ENCODE data around the gene KMT2B. TPM values are rescaled to one million over a fixed set of nuclear protein-coding genes. Genes with fewer than 3 reads are reported as not detected.

Gene KMT2B
- total RNA-seq, 1 donor from 2014 or later: 70.2 TPM

- Mint-ChIP-seq H3K36me3 (ENCODE audit: insufficient read depth) (peaks cover 3% of the 10 kb centered on the region), H3K27ac (no peak within 1 kb of the TSS)
- DNase-seq (ENCODE audit: low spot score, unreplicated experiment): peak; percentile 99
Measured at GRCh38 chr19:35775298-35776101, 57.7 kb downstream of the KMT2B start, which contains the start of gene ARHGAP33. Gene ARHGAP33 (plus strand): TSS chr19:35775564. CDS start chr19:35775659, 95 bp downstream.

GRCh38 chr19:35776102-35776788 lies 58.4 kb downstream of the KMT2B start:
- Mint-ChIP-seq H3K4me3 (ENCODE audit: low read depth) (peak overlapping the region; percentile 72), H3K27ac (no peak overlapping the region), H3K9me3 (ENCODE audit: low read depth) (no peaks in the 10 kb centered on the region), H3K36me3 (ENCODE audit: insufficient read depth) (peaks cover 3% of the 10 kb centered on the region), H3K27me3 (peaks cover 30% of the 10 kb centered on the region), H3K4me1 (ENCODE audit: low read depth) (peaks cover 7% of the 10 kb centered on the region)
- DNase-seq (ENCODE audit: low spot score, unreplicated experiment): no peak
- no peak for TF ChIP-seq CTCF (IDR thresholded peaks at IDR 0.05; ENCODE audit: unreplicated experiment)

More at GRCh38 chr19:35775298-35776101, 57.7 kb downstream of the KMT2B start, which contains the start of gene ARHGAP33:
- no peak for TF ChIP-seq CTCF (IDR thresholded peaks at IDR 0.05; ENCODE audit: unreplicated experiment)
- H3K9me3 Mint-ChIP-seq (ENCODE audit: low read depth): no peaks in the 10 kb centered on the region
- H3K4me3 Mint-ChIP-seq (ENCODE audit: low read depth): peak within 1 kb of the TSS; percentile 72
- H3K4me1 Mint-ChIP-seq (ENCODE audit: low read depth): peaks cover 7% of the 10 kb centered on the region
- peaks cover 30% of the 10 kb centered on the region for H3K27me3 Mint-ChIP-seq

- H3K4me3 Mint-ChIP-seq (ENCODE audit: low read depth): peak overlapping the region; percentile 72
- H3K36me3 Mint-ChIP-seq (ENCODE audit: insufficient read depth): peaks cover 6% of the 10 kb centered on the region
- H3K9me3 Mint-ChIP-seq (ENCODE audit: low read depth): no peaks in the 10 kb centered on the region
- no peak for DNase-seq (ENCODE audit: low spot score, unreplicated experiment)
- H3K27me3 Mint-ChIP-seq: peaks cover 32% of the 10 kb centered on the region
- H3K4me1 Mint-ChIP-seq (ENCODE audit: low read depth): peaks cover 7% of the 10 kb centered on the region
- TF ChIP-seq CTCF (IDR thresholded peaks at IDR 0.05; ENCODE audit: unreplicated experiment): no peak
- no peak overlapping the region for H3K27ac Mint-ChIP-seq
Measured at GRCh38 chr19:35777086-35777841, 59.5 kb downstream of the KMT2B start.

GRCh38 chr19:35777961-35778360 lies 60.2 kb downstream of the KMT2B start:
- H3K36me3 Mint-ChIP-seq (ENCODE audit: insufficient read depth): peaks cover 11% of the 10 kb centered on the region
- peaks cover 7% of the 10 kb centered on the region for H3K4me1 Mint-ChIP-seq (ENCODE audit: low read depth)
- no peaks in the 10 kb centered on the region for H3K9me3 Mint-ChIP-seq (ENCODE audit: low read depth)
- H3K27ac Mint-ChIP-seq: no peak overlapping the region
- TF ChIP-seq CTCF (IDR thresholded peaks at IDR 0.05; ENCODE audit: unreplicated experiment): no peak
- H3K27me3 Mint-ChIP-seq: peaks cover 30% of the 10 kb centered on the region
- DNase-seq (ENCODE audit: low spot score, unreplicated experiment): no peak
- H3K4me3 Mint-ChIP-seq (ENCODE audit: low read depth): peak overlapping the region; percentile 5

GRCh38 chr19:35779033-35779432 lies 61.2 kb downstream of the KMT2B start:
- Mint-ChIP-seq H3K36me3 (ENCODE audit: insufficient read depth) (peaks cover 15% of the 10 kb centered on the region), H3K4me1 (ENCODE audit: low read depth) (peaks cover 11% of the 10 kb centered on the region), H3K4me3 (ENCODE audit: low read depth) (no peak overlapping the region), H3K27me3 (peaks cover 37% of the 10 kb centered on the region), H3K27ac (no peak overlapping the region), H3K9me3 (ENCODE audit: low read depth) (no peaks in the 10 kb centered on the region)
- no peak for DNase-seq (ENCODE audit: low spot score, unreplicated experiment)
- TF ChIP-seq CTCF (IDR thresholded peaks at IDR 0.05; ENCODE audit: unreplicated experiment): no peak
